Cardiac septum (tissue), 1 donor: ENCODE measurements around the gene MED9. TPM values are rescaled to one million over a fixed set of nuclear protein-coding genes. Genes with fewer than 3 reads are reported as not detected.
"Not testable (repeated sequence)": the region's sequence is repeated elsewhere in the genome, so short reads cannot be mapped to it uniquely, and the experiment has no call there.

Experiments
- DNase-seq: peaks from one replicate; pipeline ENCODE4 v3.0.0-alpha.2; 2020; ENCODE audit warnings: low spot score
- intact Hi-C: fragments of 100-400 bp; cut with DNase I; formaldehyde crosslinking; loops from one replicate; pipeline ENCODE4 v1.14.0; 2022
- total RNA-seq: library from RNA; stranded (reverse); fragmentation: NEBNext Ultra II Directional; extraction: Animal tissue kit (Norgen Biotek cat#: 25700); gene quantifications from one replicate; pipeline ENCODE4 v1.2.1, GENCODE V29; 2021
- donor health status: DM: no; HTN: no; CAD: no.

MED9 gene
- total RNA-seq, 1 donor from 2014 or later = 30.5 TPM

DNA sequence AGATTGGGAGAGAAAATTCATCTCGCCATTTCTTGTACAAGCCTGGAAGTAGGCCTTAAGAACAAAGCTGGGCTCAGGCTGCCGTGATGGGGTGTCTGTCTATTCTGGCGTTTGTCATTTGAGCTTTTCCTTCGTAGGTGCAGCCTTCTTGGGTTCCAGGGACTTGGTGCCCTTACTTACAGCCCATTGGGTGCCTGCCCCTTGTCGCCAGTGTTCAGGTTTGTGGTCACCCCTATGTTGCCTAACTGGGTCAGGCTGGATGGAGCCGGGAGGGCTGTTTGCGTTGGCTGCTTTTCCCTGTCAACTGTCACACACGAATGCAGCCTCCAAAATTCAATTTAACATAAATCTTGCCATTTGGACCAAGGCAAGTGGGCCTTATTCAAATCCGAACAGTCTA, 23.7 kb upstream of the MED9 start:
- intact Hi-C loops = loop anchor here (10.0 kb wide), 1 partner anchor 58 kb away; no protein-coding TSS in a partner anchor
- no peak for DNase-seq

GRCh38 chr17:17454276-17454675, 22.5 kb upstream of the MED9 start:
- DNase-seq = no peak
- intact Hi-C loops = loop anchor here (10.0 kb wide), 1 partner anchor 59 kb away; no protein-coding TSS in a partner anchor

GRCh38 chr17:17454700-17455099, 22.1 kb upstream of the MED9 start:
- intact Hi-C loops = loop anchor here (10.0 kb wide), 1 partner anchor 60 kb away; no protein-coding TSS in a partner anchor

DNA sequence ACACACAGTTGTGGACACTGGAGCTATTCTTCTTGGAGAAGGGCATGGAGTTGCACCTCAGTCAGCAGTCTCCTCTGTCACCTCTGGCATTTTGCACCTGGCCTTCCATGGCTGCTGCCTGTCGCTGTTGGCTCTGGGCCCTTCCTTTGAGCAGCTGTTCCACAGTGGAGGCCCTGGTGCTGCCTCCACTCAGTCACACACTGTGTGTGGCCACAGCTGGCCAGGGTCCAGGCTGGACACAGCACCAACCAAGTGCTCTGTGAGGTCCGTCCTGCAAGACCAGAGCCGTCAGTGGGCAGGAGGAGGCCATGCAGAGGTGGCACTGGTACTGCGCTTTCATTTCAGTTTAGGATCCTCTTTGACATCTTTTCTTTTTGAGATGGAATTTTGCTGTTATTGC, 21.6 kb upstream of the MED9 start:
- intact Hi-C loops = loop anchor here (10.0 kb wide), 1 partner anchor 60 kb away; no protein-coding TSS in a partner anchor
- no peak for DNase-seq

More at GRCh38 chr17:17454700-17455099, 22.1 kb upstream of the MED9 start:
- not testable (repeated sequence) for DNase-seq

DNA sequence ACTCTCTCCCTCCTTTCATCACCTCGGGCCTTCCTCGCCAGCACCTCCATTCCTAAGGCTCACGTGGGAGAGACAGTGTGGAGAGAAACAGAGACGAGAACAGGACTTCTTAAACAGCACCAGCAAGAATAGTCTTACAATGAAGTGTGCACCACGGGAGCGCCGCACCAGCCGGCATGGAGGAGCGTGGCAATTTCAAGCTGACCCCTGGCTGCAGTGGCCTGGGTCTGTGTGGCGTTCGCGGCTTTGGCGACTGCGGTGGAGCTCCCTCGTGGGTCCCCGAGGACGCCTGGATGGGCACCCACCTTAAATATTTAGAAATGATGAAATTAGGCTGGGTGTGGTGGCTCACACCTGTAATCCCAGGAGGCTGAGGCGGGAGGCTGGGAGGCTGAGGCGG, 20.5 kb upstream of the MED9 start:
- no peak for DNase-seq
- intact Hi-C loops = loop anchor here (10.0 kb wide), 1 partner anchor 61 kb away; no protein-coding TSS in a partner anchor

DNA sequence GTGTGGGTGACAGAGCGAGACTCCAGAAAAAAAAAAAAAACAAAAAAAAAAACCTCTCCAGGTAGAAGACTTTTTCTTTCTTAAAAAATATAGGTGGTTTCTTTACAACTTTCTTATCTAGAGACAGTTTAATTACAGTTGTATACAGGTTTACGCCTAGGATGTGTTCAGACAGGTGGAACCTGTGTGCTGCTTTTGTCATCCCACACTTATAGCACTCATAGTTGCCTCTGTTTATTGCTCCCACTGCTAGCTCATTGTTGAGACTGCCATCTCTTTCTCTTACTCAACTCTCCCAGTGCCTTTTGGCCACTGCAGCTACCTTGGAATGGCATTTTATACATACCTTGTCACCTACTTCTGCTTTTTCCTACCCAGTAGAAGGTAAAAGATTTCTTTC, 19.1 kb upstream of the MED9 start:
- DNase-seq = no peak
- intact Hi-C loops = loop anchor here (10.0 kb wide), 1 partner anchor 63 kb away; no protein-coding TSS in a partner anchor

GRCh38 chr17:17460038-17460437, 16.8 kb upstream of the MED9 start:
- DNase-seq = no peak
- intact Hi-C loops = no loop called here

- no peak for DNase-seq
- intact Hi-C loops = no loop called here
These were observed 14.6 kb upstream of the MED9 start for GRCh38 chr17:17462048-17462824.

- intact Hi-C loops = no loop called here
- DNase-seq = no peak
These were observed 13.0 kb upstream of the MED9 start for GRCh38 chr17:17463821-17464220.

- intact Hi-C loops, DNase-seq: not testable (repeated sequence)
These were observed 10.9 kb upstream of the MED9 start for GRCh38 chr17:17465878-17466277.

DNA sequence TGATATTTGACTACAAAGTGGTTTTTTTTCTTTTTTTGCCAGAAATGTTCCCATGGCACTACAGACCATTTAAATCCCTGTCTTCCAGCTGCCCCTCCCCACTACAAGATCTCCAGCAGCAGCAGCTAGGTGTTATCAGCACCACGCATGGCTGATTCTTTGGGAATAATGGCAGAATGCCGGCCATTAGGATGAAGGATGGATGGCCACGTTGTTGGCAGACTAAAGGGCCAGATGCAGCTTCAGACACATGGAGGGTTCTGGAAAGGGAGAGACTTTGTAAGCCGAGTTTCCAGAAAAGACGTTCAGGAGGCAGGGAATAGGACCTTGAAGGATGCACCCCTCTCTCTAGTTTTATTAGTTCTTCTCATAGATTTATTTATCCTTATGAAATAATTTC, 10.3 kb upstream of the MED9 start:
- no peak for DNase-seq
- intact Hi-C loops = no loop called here

DNA sequence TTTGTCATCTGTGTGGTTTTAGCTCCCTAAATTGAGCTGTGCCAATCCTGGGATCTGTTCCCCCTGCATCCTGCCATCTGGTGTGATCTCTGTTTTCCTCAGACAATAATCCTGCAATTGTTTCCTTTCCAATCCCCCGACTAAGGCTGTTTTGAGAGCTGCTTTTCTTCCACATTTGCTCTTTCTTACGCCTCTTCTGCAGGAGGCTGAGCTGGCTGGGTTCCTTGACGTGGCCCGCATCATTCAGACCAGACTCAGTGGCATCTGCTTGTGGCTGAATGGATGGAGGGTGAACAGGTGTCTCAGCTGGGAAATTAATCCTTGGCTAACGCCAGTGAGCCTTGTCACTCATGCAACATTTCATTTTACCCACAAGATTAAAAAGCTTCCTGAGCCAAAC, 9.8 kb upstream of the MED9 start:
- intact Hi-C loops = no loop called here
- DNase-seq = no peak

GRCh38 chr17:17467720-17468119, 9.1 kb upstream of the MED9 start:
- intact Hi-C loops = no loop called here
- DNase-seq = no peak

- intact Hi-C loops = no loop called here
- DNase-seq = no peak
These were observed 8.4 kb upstream of the MED9 start for GRCh38 chr17:17468217-17469010.

GRCh38 chr17:17469358-17469757, 7.4 kb upstream of the MED9 start:
- intact Hi-C loops = no loop called here
- DNase-seq = no peak

GRCh38 chr17:17469996-17470395, 6.8 kb upstream of the MED9 start:
- intact Hi-C loops = no loop called here
- no peak for DNase-seq

GRCh38 chr17:17472333-17472920, 4.4 kb upstream of the MED9 start:
- DNase-seq = no peak
- intact Hi-C loops = no loop called here

DNA sequence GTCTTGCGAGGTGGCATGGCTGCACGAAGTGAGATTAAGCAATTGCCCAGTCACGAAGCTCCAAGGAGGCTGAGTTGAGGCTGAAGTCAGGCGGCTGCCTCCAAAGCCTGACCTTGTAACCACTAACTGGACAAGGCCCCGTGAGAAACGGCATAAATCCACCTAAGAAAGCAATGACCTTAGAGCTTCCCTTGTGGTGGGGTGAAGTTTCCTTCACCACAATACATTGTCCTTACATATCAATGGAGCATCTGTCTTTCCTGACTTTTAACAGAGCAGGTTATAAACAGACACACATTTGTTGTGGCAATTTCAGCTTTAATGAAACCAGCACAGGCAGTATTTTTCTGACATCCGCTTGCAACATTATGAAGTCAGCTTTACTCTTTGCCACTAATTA, 2.5 kb upstream of the MED9 start:
- intact Hi-C loops = no loop called here
- DNase-seq = no peak

GRCh38 chr17:17479209-17479608, 2.4 kb downstream of the MED9 start:
- intact Hi-C loops = loop anchor here (5.0 kb wide), 1 partner anchor 88 kb away; no protein-coding TSS in a partner anchor
- DNase-seq = no peak

GRCh38 chr17:17480593-17481148, 3.9 kb downstream of the MED9 start:
- intact Hi-C loops = no loop called here
- DNase-seq = no peak
